Right atrium auricular region (tissue), 2 donors: ENCODE data around the gene DDN. TPM values are rescaled to one million over a fixed set of nuclear protein-coding genes. Genes with fewer than 3 reads are reported as not detected.

Source experiments
- DNase-seq: peaks from one replicate; pipeline ENCODE4 v3.0.0-alpha.2; 2019; ENCODE audit warnings: low spot score
- H3K27ac ChIP-seq, 2 donors: fragments of 200-600 bp; sonication (generic); 1 replicate in 1 of 2; 2 replicates in 1 of 2; pipeline ENCODE4 v1.5.1; 2016 to 2019
- H3K27me3 ChIP-seq, 2 donors: fragments of 200-600 bp; sonication (generic); one replicate each; pipeline versions ENCODE4 v1.5.1 to v1.6.0; 2017 to 2019
- H3K36me3 ChIP-seq: fragments of 200-600 bp; sonication (generic); one replicate; pipeline ENCODE4 v1.5.1; 2016
- H3K4me1 ChIP-seq, 2 donors: fragments of 200-600 bp; sonication (generic); one replicate each; pipeline versions ENCODE4 v1.5.1 to v1.6.0; 2017 to 2019
- H3K4me3 ChIP-seq, 2 donors: fragments of 200-600 bp; sonication (generic); 1 replicate in 1 of 2; 2 replicates in 1 of 2; pipeline ENCODE4 v1.5.1; 2017 to 2019; ENCODE audit warnings: mild to moderate bottlenecking in 1 of 2, moderate library complexity in 1 of 2
- H3K9me3 ChIP-seq, 2 donors: fragments of 200-600 bp; sonication (generic); one replicate each; pipeline ENCODE4 v1.5.1; 2019
- total RNA-seq, 2 donors: library from RNA; depleted of rRNA; stranded (reverse); fragments of >200 nt; gene quantifications; one replicate each; pipeline ENCODE4 v1.1.0, GENCODE V29; 2016
- TF ChIP-seq, protein P1 (sequence below), 2 donors: fragments of 200-600 bp; sonication (generic); IDR thresholded peaks; one replicate each; pipeline ENCODE4 v1.5.1; 2019; ENCODE audit warnings: antibody characterized with exemption in 2 of 2

DDN gene
- total RNA-seq, 2 donors from 2014 or later = 0.44 to 0.67 TPM

DNA sequence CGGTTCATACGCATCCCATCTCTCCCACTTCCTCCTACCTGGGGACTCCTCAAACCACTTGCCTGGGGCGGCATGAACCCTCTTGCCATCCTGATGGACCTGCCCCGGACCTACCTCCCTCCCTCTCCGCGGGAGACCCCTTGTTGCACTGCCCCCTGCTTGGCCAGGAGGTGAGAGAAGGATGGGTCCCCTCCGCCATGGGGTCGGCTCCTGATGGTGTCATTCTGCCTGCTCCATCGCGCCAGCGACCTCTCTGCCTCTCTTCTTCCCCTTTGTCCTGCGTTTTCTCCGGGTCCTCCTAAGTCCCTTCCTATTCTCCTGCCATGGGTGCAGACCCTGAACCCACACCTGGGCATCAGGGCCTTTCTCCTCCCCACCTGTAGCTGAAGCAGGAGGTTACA is 17.4 kb downstream of the DDN start:
- Histone ChIP-seq H3K4me1 (peaks cover 0 to 52% of the 10 kb centered on the region in 2 donors), H3K36me3 (no peaks in the 10 kb centered on the region), H3K4me3 (no peak overlapping the region), H3K27me3 (peaks cover 7 to 40% of the 10 kb centered on the region in 2 donors), H3K9me3 (no peaks in the 10 kb centered on the region), H3K27ac (no peak overlapping the region)
- TF ChIP-seq, protein P1, sequence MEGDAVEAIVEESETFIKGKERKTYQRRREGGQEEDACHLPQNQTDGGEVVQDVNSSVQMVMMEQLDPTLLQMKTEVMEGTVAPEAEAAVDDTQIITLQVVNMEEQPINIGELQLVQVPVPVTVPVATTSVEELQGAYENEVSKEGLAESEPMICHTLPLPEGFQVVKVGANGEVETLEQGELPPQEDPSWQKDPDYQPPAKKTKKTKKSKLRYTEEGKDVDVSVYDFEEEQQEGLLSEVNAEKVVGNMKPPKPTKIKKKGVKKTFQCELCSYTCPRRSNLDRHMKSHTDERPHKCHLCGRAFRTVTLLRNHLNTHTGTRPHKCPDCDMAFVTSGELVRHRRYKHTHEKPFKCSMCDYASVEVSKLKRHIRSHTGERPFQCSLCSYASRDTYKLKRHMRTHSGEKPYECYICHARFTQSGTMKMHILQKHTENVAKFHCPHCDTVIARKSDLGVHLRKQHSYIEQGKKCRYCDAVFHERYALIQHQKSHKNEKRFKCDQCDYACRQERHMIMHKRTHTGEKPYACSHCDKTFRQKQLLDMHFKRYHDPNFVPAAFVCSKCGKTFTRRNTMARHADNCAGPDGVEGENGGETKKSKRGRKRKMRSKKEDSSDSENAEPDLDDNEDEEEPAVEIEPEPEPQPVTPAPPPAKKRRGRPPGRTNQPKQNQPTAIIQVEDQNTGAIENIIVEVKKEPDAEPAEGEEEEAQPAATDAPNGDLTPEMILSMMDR (IDR thresholded peaks at IDR 0.05) = no peak
- DNase-seq = no peak

DNA sequence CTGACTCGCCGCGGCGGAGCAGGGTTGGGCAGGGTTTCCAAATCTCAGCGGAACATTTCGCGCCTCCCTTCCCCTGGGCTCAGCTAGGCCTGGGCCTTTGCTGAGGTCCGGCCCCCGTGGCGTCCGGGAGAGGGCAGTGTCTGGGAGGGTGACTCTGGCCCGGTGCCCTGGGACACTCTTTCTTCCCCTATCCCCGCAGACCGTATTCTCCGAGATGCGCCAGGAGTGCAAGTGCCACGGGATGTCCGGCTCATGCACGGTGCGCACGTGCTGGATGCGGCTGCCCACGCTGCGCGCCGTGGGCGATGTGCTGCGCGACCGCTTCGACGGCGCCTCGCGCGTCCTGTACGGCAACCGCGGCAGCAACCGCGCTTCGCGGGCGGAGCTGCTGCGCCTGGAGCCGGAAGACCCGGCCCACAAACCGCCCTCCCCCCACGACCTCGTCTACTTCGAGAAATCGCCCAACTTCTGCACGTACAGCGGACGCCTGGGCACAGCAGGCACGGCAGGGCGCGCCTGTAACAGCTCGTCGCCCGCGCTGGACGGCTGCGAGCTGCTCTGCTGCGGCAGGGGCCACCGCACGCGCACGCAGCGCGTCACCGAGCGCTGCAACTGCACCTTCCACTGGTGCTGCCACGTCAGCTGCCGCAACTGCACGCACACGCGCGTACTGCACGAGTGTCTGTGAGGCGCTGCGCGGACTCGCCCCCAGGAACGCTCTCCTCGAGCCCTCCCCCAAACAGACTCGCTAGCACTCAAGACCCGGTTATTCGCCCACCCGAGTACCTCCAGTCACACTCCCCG is 18.0 kb downstream of the DDN start:
- no peak overlapping the region for H3K27ac ChIP-seq
- no peak for DNase-seq
- H3K4me1 ChIP-seq = peaks cover 0 to 50% of the 10 kb centered on the region in 2 donors

DNA sequence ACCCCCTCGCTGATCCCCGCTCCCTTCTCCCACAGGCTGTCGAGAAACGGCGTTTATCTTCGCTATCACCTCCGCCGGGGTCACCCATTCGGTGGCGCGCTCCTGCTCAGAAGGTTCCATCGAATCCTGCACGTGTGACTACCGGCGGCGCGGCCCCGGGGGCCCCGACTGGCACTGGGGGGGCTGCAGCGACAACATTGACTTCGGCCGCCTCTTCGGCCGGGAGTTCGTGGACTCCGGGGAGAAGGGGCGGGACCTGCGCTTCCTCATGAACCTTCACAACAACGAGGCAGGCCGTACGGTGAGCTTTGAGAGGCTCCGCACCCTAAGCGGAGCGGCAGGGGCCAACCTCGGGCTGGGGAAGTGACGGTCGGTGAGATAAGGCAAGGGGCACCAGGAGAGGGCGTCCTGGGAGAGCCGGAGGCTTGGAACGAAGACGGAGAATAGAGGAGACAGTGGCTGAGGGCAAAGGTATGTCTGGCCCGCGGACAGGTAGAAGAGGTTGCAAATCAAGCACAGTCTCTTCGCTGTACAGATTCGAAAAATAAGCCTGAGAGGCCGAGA is 18.7 kb downstream of the DDN start:
- DNase-seq = no peak
- TF ChIP-seq, protein P1 (IDR thresholded peaks at IDR 0.05) = no peak
- peak overlapping the region in 1 of 2 donors; percentile 45 for H3K4me3 ChIP-seq
- no peaks in the 10 kb centered on the region for H3K9me3 ChIP-seq
- H3K27me3 ChIP-seq = peaks cover 7 to 40% of the 10 kb centered on the region in 2 donors
- no peaks in the 10 kb centered on the region for H3K36me3 ChIP-seq
- H3K4me1 ChIP-seq = peaks cover 0 to 43% of the 10 kb centered on the region in 2 donors
- no peak overlapping the region for H3K27ac ChIP-seq

More for the DNA sequence above, 18.0 kb downstream of the DDN start:
- Histone ChIP-seq H3K36me3 (no peaks in the 10 kb centered on the region), H3K4me3 (peak overlapping the region in 1 of 2 donors; percentile 45), H3K27me3 (peaks cover 7 to 40% of the 10 kb centered on the region in 2 donors), H3K9me3 (no peaks in the 10 kb centered on the region)
- TF ChIP-seq, protein P1 (IDR thresholded peaks at IDR 0.05) = no peak

DNA sequence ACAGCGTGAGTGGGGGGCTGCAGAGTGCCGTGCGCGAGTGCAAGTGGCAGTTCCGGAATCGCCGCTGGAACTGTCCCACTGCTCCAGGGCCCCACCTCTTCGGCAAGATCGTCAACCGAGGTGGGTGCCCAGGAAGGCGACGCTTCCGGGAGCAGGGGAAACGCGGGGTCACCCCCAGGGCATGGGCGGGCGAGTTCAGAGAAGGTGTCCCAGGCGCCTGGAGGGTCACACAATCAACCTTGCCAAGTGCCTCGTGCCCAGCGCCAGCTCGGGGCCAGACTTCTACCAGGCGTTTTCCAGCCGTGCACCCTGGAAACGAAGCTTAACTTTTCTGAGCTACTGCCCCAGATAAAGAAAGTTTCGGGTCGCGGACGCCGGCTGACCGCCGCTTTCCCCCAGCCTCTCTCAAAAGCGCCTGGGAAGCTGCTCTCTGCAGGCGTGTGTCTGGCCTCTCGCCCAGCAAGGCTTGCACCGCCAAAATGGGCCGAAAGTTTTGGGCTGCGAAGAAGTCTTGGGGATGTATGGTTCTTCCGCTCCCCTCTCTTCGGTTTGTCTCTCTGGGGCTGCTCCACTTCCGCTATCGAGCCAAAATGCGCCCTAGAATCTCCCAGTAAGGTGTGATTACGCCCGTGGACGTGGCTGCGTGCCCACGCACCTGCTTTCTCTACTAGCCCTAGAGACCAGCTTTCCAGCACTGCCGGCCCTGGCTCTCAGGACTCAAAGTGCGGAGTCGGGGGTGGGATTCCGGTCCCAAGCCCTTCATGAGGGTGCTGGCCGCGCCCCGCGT is 19.4 kb downstream of the DDN start:
- H3K27ac ChIP-seq = no peak overlapping the region
- peak overlapping the region; percentile 12 to 45 for H3K4me3 ChIP-seq
- TF ChIP-seq, protein P1 (IDR thresholded peaks at IDR 0.05) = no peak
- no peak for DNase-seq
- no peaks in the 10 kb centered on the region for H3K36me3 ChIP-seq
- peaks cover 7 to 40% of the 10 kb centered on the region in 2 donors for H3K27me3 ChIP-seq
- H3K9me3 ChIP-seq = no peaks in the 10 kb centered on the region
- H3K4me1 ChIP-seq = peaks cover 0 to 39% of the 10 kb centered on the region in 2 donors

DNA sequence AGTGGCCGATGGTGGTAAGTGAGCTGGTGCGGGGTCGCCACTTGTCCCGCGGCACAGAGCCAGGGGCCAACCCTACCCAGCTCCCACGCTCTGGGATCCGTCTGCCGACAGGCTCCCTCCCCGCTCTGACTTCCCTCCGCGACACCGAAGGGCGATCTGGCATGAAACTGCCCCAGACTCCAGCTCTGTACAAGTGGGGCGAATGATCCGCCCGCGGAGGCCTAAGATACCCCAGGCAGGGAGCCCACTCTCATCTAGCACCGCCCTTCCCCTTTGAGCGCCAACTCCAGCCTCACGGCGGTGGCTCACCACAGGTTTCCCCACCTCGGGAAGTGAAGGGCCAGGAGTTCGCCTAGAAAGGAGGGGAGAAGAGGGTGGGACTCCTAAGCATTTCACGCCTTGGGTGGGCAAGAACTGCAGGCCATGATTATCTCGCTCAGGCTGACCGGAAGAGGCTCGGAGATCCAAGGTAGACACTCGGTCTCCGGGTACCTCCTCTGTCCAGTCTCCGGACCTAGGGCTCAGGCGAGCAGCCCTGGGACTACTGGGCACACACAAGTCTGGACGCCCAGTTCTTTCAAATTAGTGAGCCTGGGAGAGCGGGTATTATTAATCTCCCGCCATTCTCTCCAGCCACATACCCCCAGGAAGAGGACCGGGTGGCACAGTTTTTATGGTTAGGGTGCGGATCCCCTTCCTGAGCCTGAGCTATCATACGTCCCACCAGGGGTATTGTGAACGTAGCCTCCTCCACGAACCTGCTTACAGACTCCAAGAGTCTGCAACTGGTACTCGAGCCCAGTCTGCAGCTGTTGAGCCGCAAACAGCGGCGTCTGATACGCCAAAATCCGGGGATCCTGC is 20.2 kb downstream of the DDN start:
- Histone ChIP-seq H3K9me3 (no peaks in the 10 kb centered on the region), H3K27ac (no peak overlapping the region), H3K27me3 (peaks cover 7 to 40% of the 10 kb centered on the region in 2 donors), H3K36me3 (no peaks in the 10 kb centered on the region), H3K4me1 (peaks cover 0 to 41% of the 10 kb centered on the region in 2 donors), H3K4me3 (peak overlapping the region; percentile 12 to 45)
- no peak for DNase-seq
- TF ChIP-seq, protein P1 (IDR thresholded peaks at IDR 0.05) = no peak
